Upper lobe of left lung (tissue), 4 donors: ENCODE data around the gene MLPH.

Source experiments
- CTCF ChIP-seq, 6 experiments: fragments of 450-650 bp in 4 of 6; fragments of 200-600 bp in 2 of 6; sonication (generic) in 2 of 6; IDR thresholded peaks; one replicate each; pipeline ENCODE4 v1.5.1; 2016 to 2019; ENCODE audit warnings: antibody characterized with exemption in 6 of 6
- POLR2A ChIP-seq, 4 donors: fragments of 450-650 bp; IDR thresholded peaks; one replicate each; pipeline ENCODE4 v1.5.1; 2016 to 2017; ENCODE audit warnings: antibody characterized with exemption in 4 of 4, mild to moderate bottlenecking in 2 of 4

GRCh38 chr2:237437566-237437965 is 49.5 kb upstream of the MLPH start:
- TF ChIP-seq POLR2A (IDR thresholded peaks at IDR 0.05) (no peak), CTCF (IDR thresholded peaks at IDR 0.05) (no peak)
